NB4 (cell line): ENCODE results near the gene BBOF1.

Experiments used
- CTCF ChIP-seq: IDR thresholded peaks from one replicate; pipeline ENCODE4 v1.5.1; 2012; ENCODE audit warnings: low read depth, low read length
- MAX ChIP-seq: IDR thresholded peaks from 2 replicates; pipeline ENCODE4 v1.6.1; 2011; ENCODE audit warnings: low read depth, low read length

GRCh38 chr14:74083784-74084276 lies 64.7 kb downstream of the BBOF1 start:
- TF ChIP-seq CTCF: no peak
- TF ChIP-seq MAX: no peak
